DMS 273 treated with DMSO at 0.1 percent for 48 hours (cell line): ENCODE data around the gene ABCA9.
"Not testable (repeated sequence)": the region's sequence is repeated elsewhere in the genome, so short reads cannot be mapped to it uniquely, and the experiment has no call there.

Source experiments
- DNase-seq: peaks from one replicate; lab custom pipeline; 2025; lab: John Stamatoyannopoulos, UW

Gene ABCA9

GRCh38 chr17:69018687-69019086 lies 42.0 kb downstream of the ABCA9 start:
- no peak for DNase-seq

GRCh38 chr17:69018022-69018615 lies 42.6 kb downstream of the ABCA9 start:
- no peak for DNase-seq

GRCh38 chr17:69015631-69016030 lies 45.1 kb downstream of the ABCA9 start:
- no peak for DNase-seq

GRCh38 chr17:69012895-69013805 lies 47.6 kb downstream of the ABCA9 start:
- no peak for DNase-seq

GRCh38 chr17:69009930-69010329 lies 50.8 kb downstream of the ABCA9 start:
- DNase-seq: no peak

- DNase-seq: not testable (repeated sequence)
Measured at GRCh38 chr17:69004759-69005158, 56.0 kb downstream of the ABCA9 start.

GRCh38 chr17:68999743-69000142 lies 61.0 kb downstream of the ABCA9 start:
- DNase-seq: not testable (repeated sequence)

GRCh38 chr17:68993112-68993511 lies 67.6 kb downstream of the ABCA9 start:
- no peak for DNase-seq

GRCh38 chr17:68987966-68988365 lies 72.8 kb downstream of the ABCA9 start:
- no peak for DNase-seq

GRCh38 chr17:68981288-68981687 lies 79.4 kb downstream of the ABCA9 start:
- no peak for DNase-seq

- DNase-seq: no peak
Measured at GRCh38 chr17:68973098-68973846, 87.5 kb downstream of the ABCA9 start.

GRCh38 chr17:68972119-68972704 lies 88.5 kb downstream of the ABCA9 start:
- DNase-seq: no peak

GRCh38 chr17:68969101-68969500 lies 91.6 kb downstream of the ABCA9 start:
- no peak for DNase-seq

GRCh38 chr17:68963958-68964357 lies 96.8 kb downstream of the ABCA9 start:
- no peak for DNase-seq

- DNase-seq: peak; percentile 81
Measured at GRCh38 chr17:68961214-68961882, 99.4 kb downstream of the ABCA9 start.

- DNase-seq: not testable (repeated sequence)
Measured at GRCh38 chr17:68959117-68959516, 101.6 kb downstream of the ABCA9 start.

GRCh38 chr17:68957944-68958343 lies 102.8 kb downstream of the ABCA9 start:
- DNase-seq: no peak

- peak; percentile 27 for DNase-seq
Measured at GRCh38 chr17:68955181-68955841, 105.4 kb downstream of the ABCA9 start, which contains the start of gene ABCA8. Gene ABCA8, minus strand, starts transcription at chr17:68955392. Its CDS starts 13,358 bp downstream, at chr17:68942034.

GRCh38 chr17:68954146-68954896 lies 106.4 kb downstream of the ABCA9 start:
- no peak for DNase-seq

GRCh38 chr17:68953340-68953997 lies 107.3 kb downstream of the ABCA9 start:
- no peak for DNase-seq
